Measurements from ENCODE around the gene DHRS4.

DHRS4 gene

GRCh38 chr14:23953464-23954278, at the start of gene DHRS4:
Gene DHRS4 (plus strand): TSS chr14:23953770. CDS start chr14:23953789, 19 bp downstream.
- peak; percentile 77 for DNase-seq (ENCODE audit: low spot score)

GRCh38 chr14:23910101-23910875, 43.3 kb upstream of the DHRS4 start:
- peak; percentile 65 for DNase-seq (ENCODE audit: low spot score)

- no peak for DNase-seq (ENCODE audit: low spot score)
Observed at GRCh38 chr14:23910876-23911210, 42.7 kb upstream of the DHRS4 start.

GRCh38 chr14:23915559-23915958, 38.0 kb upstream of the DHRS4 start:
- no peak for DNase-seq (ENCODE audit: low spot score)

GRCh38 chr14:23916004-23916403, 37.6 kb upstream of the DHRS4 start:
- DNase-seq (ENCODE audit: low spot score): no peak

- DNase-seq (ENCODE audit: low spot score): no peak
Observed at GRCh38 chr14:23916446-23916845, 37.1 kb upstream of the DHRS4 start.

GRCh38 chr14:23922545-23922944, 31.0 kb upstream of the DHRS4 start:
- DNase-seq (ENCODE audit: low spot score): no peak

GRCh38 chr14:23925523-23926075, 28.0 kb upstream of the DHRS4 start:
- no peak for DNase-seq (ENCODE audit: low spot score)

GRCh38 chr14:23926543-23926942, 27.0 kb upstream of the DHRS4 start:
- DNase-seq (ENCODE audit: low spot score): no peak

- DNase-seq (ENCODE audit: low spot score): no peak
Observed at GRCh38 chr14:23929136-23929535, 24.4 kb upstream of the DHRS4 start.

GRCh38 chr14:23929822-23930294, 23.7 kb upstream of the DHRS4 start:
- peak; percentile 61 for DNase-seq (ENCODE audit: low spot score)

GRCh38 chr14:23930742-23931141, 22.8 kb upstream of the DHRS4 start:
- DNase-seq (ENCODE audit: low spot score): peak; percentile 63

- DNase-seq (ENCODE audit: low spot score): no peak
Observed at GRCh38 chr14:23931721-23932289, 21.8 kb upstream of the DHRS4 start.

- DNase-seq (ENCODE audit: low spot score): no peak
Observed at GRCh38 chr14:23932639-23933038, 20.9 kb upstream of the DHRS4 start.

- no peak for DNase-seq (ENCODE audit: low spot score)
Observed at GRCh38 chr14:23933108-23933741, 20.3 kb upstream of the DHRS4 start.

- no peak for DNase-seq (ENCODE audit: low spot score)
Observed at GRCh38 chr14:23933742-23934128, 19.8 kb upstream of the DHRS4 start.

- DNase-seq (ENCODE audit: low spot score): no peak
Observed at GRCh38 chr14:23935158-23935557, 18.4 kb upstream of the DHRS4 start.

- no peak for DNase-seq (ENCODE audit: low spot score)
Observed at GRCh38 chr14:23936084-23936829, 17.3 kb upstream of the DHRS4 start.

GRCh38 chr14:23937203-23937602, 16.4 kb upstream of the DHRS4 start:
- DNase-seq (ENCODE audit: low spot score): no peak

GRCh38 chr14:23938823-23939222, 14.7 kb upstream of the DHRS4 start:
- DNase-seq (ENCODE audit: low spot score): no peak

GRCh38 chr14:23939607-23940326, 13.8 kb upstream of the DHRS4 start:
- no peak for DNase-seq (ENCODE audit: low spot score)
